Sigmoid colon (tissue), 7 donors: Measurements from ENCODE around the gene MBOAT1. TPM values are rescaled to one million over a fixed set of nuclear protein-coding genes. Genes with fewer than 3 reads are reported as not detected.
A peak's percentile ranks its signal among the peaks of the same experiment; 100 is the strongest.

ENCODE experiments used
- DNase-seq: peaks from one replicate; pipeline ENCODE4 v3.0.0-alpha.2; 2019
- H3K27ac ChIP-seq, 4 donors: fragments of 200-600 bp; sonication (generic); one replicate each; pipeline ENCODE4 v1.5.1; 2016 to 2019; ENCODE audit warnings: mild to moderate bottlenecking in 1 of 4
- H3K27me3 ChIP-seq, 3 donors: fragments of 200-600 bp; sonication (generic); one replicate each; pipeline ENCODE4 v1.5.1; 2019; ENCODE audit warnings: mild to moderate bottlenecking in 1 of 3
- H3K36me3 ChIP-seq, 4 donors: fragments of 200-600 bp; sonication (generic); one replicate each; pipeline ENCODE4 v1.5.1; 2016 to 2019
- H3K4me1 ChIP-seq, 4 donors: fragments of 200-600 bp; sonication (generic); one replicate each; pipeline ENCODE4 v1.5.1; 2017 to 2019
- H3K4me3 ChIP-seq, 4 donors: fragments of 200-600 bp; sonication (generic); one replicate each; pipeline ENCODE4 v1.5.1; 2017 to 2019; ENCODE audit warnings: mild to moderate bottlenecking in 2 of 4, moderate library complexity in 1 of 4
- H3K9me3 ChIP-seq, 4 donors: fragments of 200-600 bp in 3 of 4; sonication (generic) in 3 of 4; one replicate each; pipeline versions ENCODE4 v1.5.1 to v1.6.1; 2013 to 2019
- EP300 ChIP-seq, 4 donors: sonication (generic); formaldehyde crosslinking; IDR thresholded peaks; one replicate each; pipeline ENCODE4 v1.6.1; 2017; ENCODE audit warnings: antibody characterized with exemption in 4 of 4
- POLR2A ChIP-seq, 2 donors: fragments of 450-650 bp; IDR thresholded peaks; one replicate each; pipeline ENCODE4 v1.6.1; 2016; ENCODE audit warnings: antibody characterized with exemption in 2 of 2, mild to moderate bottlenecking in 2 of 2, moderate library complexity in 2 of 2
- POLR2AphosphoS5 ChIP-seq, 4 donors: sonication (generic); formaldehyde crosslinking; IDR thresholded peaks; one replicate each; pipeline ENCODE4 v1.6.1; 2017; ENCODE audit warnings: antibody characterized with exemption in 4 of 4
- WGBS, 2 donors: extraction: QIAGEN DNeasy Blood & Tissue Kit; methylation state at CpG; one replicate each; pipeline ENCODE4 v1.1.7; 2013; 5-methylcytosine and 5-hydroxymethylcytosine counted together
- intact Hi-C: fragments of 100-400 bp; cut with DNase I; formaldehyde crosslinking; loops from one replicate; pipeline ENCODE4 v1.15.1; 2023
- polyA plus RNA-seq, 3 donors: library from polyadenylated mRNA; stranded (reverse); fragments of 200-250 nt; gene quantifications; one replicate each; pipeline ENCODE4 v1.2.3, GENCODE V29; 2013
- total RNA-seq, 4 donors: library from RNA; depleted of rRNA; stranded (reverse); fragments of >200 nt; gene quantifications; one replicate each; pipeline ENCODE4 v1.1.0, GENCODE V29; 2016
- TF ChIP-seq, protein P1 (sequence below), 4 experiments: fragments of 450-650 bp in 3 of 4; fragments of 200-600 bp in 1 of 4; IDR thresholded peaks; one replicate each; pipeline ENCODE4 v1.5.1; 2016 to 2019; ENCODE audit warnings: antibody characterized with exemption in 4 of 4, mild to moderate bottlenecking in 3 of 4, moderate library complexity in 2 of 4
- donor health status: healthy with polysubstance abuse.
- donor health status: Bipolar disorder and iron deficiency.
- donor health status: healthy.

Gene MBOAT1
- total and polyA plus RNA-seq, 7 donors = 2.4 to 16.6 (median 10.7) TPM

DNA sequence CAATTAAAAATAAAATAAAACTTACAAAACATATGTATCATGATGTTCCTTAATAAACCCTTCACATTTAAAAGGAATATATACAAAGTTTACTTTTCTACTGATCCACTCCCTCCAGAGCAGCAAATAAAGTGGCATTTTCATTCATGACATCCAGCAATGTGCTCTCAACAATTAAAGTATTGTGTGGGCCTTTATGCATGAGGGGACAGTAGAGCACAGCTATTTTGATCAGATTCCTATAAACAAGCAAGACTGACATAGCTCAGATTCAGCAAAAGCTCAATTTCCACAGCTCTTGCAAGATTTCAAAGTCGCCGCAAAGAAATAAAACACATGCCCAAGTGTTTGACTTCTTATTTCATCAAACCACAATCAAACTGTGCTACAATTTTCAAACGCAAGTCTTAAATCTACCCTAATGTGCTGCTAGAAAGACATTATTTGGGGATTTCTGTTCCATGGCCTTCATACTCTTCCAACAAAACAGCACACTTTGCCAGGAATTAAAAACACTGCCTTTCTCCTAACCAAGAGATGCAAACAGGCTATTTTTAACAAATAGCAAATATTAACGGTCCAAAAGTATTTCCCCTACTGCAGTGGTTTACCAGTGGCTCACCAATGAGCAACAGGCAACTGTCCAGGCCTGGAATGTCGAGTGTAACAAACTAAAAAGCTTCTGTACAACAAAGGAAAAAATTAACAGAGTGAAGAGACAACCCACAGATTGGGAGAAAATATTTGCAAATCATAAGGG, 52.3 kb downstream of the MBOAT1 start:
- intact Hi-C loops = no loop called here
- no peaks in the 10 kb centered on the region for H3K36me3 ChIP-seq
- no peaks in the 10 kb centered on the region for H3K27me3 ChIP-seq
- TF ChIP-seq POLR2AphosphoS5 (IDR thresholded peaks at IDR 0.05) (no peak), EP300 (IDR thresholded peaks at IDR 0.05) (no peak), POLR2A (IDR thresholded peaks at IDR 0.05) (no peak)
- TF ChIP-seq, protein P1, sequence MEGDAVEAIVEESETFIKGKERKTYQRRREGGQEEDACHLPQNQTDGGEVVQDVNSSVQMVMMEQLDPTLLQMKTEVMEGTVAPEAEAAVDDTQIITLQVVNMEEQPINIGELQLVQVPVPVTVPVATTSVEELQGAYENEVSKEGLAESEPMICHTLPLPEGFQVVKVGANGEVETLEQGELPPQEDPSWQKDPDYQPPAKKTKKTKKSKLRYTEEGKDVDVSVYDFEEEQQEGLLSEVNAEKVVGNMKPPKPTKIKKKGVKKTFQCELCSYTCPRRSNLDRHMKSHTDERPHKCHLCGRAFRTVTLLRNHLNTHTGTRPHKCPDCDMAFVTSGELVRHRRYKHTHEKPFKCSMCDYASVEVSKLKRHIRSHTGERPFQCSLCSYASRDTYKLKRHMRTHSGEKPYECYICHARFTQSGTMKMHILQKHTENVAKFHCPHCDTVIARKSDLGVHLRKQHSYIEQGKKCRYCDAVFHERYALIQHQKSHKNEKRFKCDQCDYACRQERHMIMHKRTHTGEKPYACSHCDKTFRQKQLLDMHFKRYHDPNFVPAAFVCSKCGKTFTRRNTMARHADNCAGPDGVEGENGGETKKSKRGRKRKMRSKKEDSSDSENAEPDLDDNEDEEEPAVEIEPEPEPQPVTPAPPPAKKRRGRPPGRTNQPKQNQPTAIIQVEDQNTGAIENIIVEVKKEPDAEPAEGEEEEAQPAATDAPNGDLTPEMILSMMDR (IDR thresholded peaks at IDR 0.05) = no peak
- whole genome bisulfite sequencing, 2 donors = 71 to 80% methylated on average over 5 of the region's 5 CpGs
- no peaks in the 10 kb centered on the region for H3K9me3 ChIP-seq
- H3K4me1 ChIP-seq = peaks cover 0 to 35% (median 28%) of the 10 kb centered on the region in 4 donors
- no peak for DNase-seq
- H3K27ac ChIP-seq = peak overlapping the region in 3 of 4 donors; percentile 10 to 59 (median 54)
- H3K4me3 ChIP-seq = no peak overlapping the region

DNA sequence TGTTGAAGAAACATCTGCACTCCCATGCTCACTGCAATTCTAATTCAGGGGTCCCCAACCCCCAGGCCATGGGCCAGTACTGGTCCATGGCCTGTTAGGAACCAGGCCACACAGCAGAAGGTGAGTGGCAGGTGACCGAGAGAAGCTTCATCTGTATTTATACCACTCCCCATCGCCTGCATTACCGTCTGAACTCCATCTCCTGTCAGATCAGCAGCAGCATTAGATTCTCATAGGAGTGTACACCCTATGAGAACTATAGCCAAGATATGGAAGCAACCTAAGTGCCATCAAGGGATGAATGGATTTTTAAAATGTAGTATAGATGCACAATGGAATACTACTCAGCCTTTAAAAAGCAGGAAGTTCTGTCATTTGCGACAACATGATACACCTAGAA, 53.2 kb downstream of the MBOAT1 start:
- TF ChIP-seq, protein P1 (IDR thresholded peaks at IDR 0.05) = no peak
- TF ChIP-seq EP300 (IDR thresholded peaks at IDR 0.05) (no peak), POLR2A (IDR thresholded peaks at IDR 0.05) (no peak)
- H3K27me3 ChIP-seq = no peaks in the 10 kb centered on the region
- no peak overlapping the region for H3K4me3 ChIP-seq
- no peak overlapping the region for H3K27ac ChIP-seq
- H3K4me1 ChIP-seq = peaks cover 0 to 35% (median 28%) of the 10 kb centered on the region in 4 donors
- DNase-seq = no peak
- no peaks in the 10 kb centered on the region for H3K36me3 ChIP-seq
- H3K9me3 ChIP-seq = no peaks in the 10 kb centered on the region
- 73 to 74% methylated on average over 4 of the region's 4 CpGs for WGBS, 2 donors
- intact Hi-C loops = no loop called here

DNA sequence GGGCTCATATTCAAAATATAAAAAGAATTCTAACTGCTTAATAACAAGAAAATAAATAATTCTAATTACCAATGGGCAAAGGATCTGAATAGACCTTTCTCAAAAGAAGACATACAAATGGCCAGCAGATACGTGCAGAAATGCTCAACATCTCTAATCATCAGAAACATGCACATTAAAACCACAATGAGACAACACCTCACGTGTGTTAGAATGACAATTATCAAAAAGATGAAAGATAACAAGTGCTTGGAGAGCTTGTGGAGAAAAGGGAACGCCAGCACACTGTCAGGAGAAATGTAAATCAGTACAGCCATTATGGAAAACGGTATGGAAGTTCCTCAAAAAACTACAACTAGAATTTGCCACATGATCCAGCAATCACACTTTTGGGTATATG, 53.6 kb downstream of the MBOAT1 start:
- TF ChIP-seq EP300 (IDR thresholded peaks at IDR 0.05) (no peak), POLR2A (IDR thresholded peaks at IDR 0.05) (no peak), POLR2AphosphoS5 (IDR thresholded peaks at IDR 0.05) (no peak)
- TF ChIP-seq, protein P1 (IDR thresholded peaks at IDR 0.05) = no peak
- no peak for DNase-seq
- WGBS, 2 donors = 94 to 95% methylated on average over 4 of the region's 4 CpGs
- intact Hi-C loops = no loop called here
- Histone ChIP-seq H3K36me3 (no peaks in the 10 kb centered on the region), H3K27ac (no peak overlapping the region), H3K4me1 (peaks cover 0 to 34% (median 28%) of the 10 kb centered on the region in 4 donors), H3K9me3 (no peaks in the 10 kb centered on the region), H3K27me3 (no peaks in the 10 kb centered on the region), H3K4me3 (no peak overlapping the region)

DNA sequence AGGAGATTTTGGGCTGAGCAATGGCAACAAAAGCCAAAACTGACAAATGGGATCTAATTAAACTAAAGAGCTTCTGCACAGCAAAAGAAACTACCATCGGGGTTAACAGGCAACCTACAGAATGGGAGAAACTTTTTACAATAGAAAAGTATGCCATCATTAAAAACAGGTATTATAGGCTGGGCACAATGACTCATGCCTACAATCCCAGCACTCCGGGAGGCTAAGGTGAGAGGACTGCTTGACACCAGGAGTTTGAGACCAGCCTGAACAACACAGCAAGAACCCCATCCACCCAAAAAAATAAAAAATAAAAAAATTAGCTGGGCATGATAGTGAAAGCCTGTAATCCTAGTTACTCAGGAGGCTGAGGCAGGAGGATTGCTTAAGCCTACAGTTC, 55.4 kb downstream of the MBOAT1 start:
- H3K4me3 ChIP-seq = no peak overlapping the region
- no peak for DNase-seq
- H3K27ac ChIP-seq = no peak overlapping the region
- TF ChIP-seq EP300 (IDR thresholded peaks at IDR 0.05) (no peak), POLR2AphosphoS5 (IDR thresholded peaks at IDR 0.05) (no peak), POLR2A (IDR thresholded peaks at IDR 0.05) (no peak)
- TF ChIP-seq, protein P1 (IDR thresholded peaks at IDR 0.05) = no peak
- H3K27me3 ChIP-seq = no peaks in the 10 kb centered on the region
- no peaks in the 10 kb centered on the region for H3K9me3 ChIP-seq
- H3K4me1 ChIP-seq = peaks cover 0 to 19% (median 16%) of the 10 kb centered on the region in 4 donors
- peaks cover 0 to under 1% (median 0%) of the 10 kb centered on the region in 4 donors for H3K36me3 ChIP-seq
- intact Hi-C loops = no loop called here
- 35 to 71% methylated on average over 2 of the region's 2 CpGs for WGBS, 2 donors
